Measurements from ENCODE around the gene ATP6V1F.

ATP6V1F gene

DNA sequence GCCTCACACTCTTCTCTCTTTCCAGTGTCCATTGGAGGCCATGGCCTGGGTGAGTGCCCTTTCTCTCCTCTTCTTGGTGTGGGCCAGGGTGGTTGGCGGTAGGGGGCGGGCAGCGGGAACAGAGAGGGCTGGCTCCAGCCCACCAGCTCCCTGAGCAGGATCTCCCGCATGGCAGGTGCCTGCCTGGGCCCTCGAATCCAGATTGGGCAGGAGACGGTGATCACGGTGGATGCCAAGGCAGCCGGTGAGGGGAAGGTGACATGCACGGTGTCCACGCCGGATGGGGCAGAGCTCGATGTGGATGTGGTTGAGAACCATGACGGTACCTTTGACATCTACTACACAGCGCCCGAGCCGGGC is 13.5 kb upstream of the ATP6V1F start:
- no peak for FAIRE-seq

DNA sequence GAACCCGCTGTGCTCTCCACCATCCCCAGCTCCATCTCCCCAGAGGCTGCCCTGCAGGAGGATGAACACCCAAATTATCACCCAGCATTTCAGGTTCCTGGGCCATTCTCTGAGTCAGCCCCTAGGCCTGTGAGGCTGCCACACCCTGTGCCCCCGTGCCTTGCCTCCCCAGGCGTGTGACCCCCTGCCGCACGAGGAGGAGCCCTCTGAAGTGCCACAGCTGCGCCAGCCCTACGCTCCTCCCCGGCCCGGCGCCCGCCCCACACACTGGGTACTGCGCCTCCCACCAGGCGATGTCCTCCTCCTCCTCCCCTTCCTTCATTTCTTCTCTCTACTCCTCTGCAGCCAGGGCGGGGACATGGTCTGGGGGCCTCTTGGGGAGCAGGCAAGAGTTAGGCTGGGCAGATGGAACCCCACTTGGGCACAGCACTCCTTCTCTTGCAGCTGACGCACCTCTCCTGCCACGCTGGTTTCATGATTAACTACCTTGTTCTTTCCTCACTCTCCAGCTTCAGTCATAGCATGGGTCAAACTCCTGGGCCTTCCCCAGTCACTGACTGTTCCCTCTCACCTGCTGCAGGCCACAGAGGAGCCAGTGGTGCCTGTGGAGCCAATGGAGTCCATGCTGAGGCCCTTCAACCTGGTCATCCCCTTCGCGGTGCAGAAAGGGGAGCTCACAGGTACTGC is 12.7 kb upstream of the ATP6V1F start:
- FAIRE-seq = no peak

DNA sequence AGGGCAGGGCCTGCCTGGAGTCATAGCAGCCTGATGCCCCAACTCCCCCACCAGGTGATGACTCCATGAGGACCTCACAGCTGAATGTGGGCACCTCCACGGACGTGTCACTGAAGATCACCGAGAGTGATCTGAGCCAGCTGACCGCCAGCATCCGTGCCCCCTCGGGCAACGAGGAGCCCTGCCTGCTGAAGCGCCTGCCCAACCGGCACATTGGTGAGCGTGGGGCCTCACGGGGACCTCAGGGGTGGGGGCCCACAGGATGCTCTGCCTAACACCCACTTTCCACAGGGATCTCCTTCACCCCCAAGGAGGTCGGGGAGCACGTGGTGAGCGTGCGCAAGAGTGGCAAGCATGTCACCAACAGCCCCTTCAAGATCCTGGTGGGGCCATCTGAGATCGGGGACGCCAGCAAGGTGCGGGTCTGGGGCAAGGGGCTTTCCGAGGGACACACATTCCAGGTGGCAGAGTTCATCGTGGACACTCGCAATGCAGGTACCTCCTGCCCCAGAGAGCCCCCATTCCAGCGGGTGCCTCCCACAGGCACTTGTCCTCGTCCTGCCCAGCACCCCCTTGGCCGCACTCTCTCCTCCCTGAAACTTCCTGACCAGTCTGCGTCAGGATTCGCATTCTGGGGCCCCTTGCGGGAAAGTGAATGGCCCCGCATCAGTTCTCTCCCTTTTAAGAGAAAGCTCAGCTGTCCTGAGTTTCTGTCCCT is 10.0 kb upstream of the ATP6V1F start:
- no peak for FAIRE-seq

DNA sequence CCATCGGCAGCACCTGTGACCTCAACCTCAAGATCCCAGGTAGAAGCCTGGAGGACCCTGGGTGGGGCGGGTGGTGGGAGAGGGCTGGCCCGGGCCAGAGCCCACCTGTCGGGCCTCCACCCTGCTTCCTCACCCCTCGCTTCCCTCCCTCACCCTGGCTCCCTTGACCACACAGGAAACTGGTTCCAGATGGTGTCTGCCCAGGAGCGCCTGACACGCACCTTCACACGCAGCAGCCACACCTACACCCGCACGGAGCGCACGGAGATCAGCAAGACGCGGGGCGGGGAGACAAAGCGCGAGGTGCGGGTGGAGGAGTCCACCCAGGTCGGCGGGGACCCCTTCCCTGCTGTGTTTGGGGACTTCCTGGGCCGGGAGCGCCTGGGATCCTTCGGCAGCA is 8.9 kb upstream of the ATP6V1F start:
- no peak for FAIRE-seq

DNA sequence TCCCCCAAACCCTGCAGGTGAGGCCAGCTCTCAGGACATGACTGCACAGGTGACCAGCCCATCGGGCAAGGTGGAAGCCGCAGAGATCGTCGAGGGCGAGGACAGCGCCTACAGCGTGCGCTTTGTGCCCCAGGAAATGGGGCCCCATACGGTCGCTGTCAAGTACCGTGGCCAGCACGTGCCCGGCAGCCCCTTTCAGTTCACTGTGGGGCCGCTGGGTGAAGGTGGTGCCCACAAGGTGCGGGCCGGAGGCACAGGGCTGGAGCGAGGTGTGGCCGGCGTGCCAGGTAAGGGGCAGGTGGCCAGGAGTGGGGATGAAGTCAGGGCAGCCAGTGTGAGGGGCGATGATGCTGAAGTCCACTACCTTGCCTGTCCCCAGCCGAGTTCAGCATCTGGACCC is 8.3 kb upstream of the ATP6V1F start:
- no peak for FAIRE-seq

DNA sequence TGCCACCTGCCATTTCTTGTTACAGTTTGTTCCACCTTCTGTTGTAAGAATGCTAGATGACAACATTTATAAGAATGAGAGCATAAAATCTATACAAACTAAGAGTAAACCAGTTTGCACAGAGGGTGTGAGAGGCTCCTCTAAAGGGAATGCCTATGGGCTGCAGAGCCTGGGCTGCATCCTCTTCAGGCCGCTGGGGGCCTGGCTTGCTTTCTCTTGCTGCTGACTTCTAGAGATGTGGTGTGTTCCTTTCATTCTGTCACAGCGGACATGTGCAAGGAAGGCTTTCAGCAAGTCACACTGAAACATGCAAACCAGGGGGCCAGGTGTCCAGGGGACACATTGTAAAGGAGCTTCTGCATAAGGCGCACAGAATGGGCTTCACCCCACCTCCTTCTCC is 7.1 kb upstream of the ATP6V1F start:
- no peak for FAIRE-seq

DNA sequence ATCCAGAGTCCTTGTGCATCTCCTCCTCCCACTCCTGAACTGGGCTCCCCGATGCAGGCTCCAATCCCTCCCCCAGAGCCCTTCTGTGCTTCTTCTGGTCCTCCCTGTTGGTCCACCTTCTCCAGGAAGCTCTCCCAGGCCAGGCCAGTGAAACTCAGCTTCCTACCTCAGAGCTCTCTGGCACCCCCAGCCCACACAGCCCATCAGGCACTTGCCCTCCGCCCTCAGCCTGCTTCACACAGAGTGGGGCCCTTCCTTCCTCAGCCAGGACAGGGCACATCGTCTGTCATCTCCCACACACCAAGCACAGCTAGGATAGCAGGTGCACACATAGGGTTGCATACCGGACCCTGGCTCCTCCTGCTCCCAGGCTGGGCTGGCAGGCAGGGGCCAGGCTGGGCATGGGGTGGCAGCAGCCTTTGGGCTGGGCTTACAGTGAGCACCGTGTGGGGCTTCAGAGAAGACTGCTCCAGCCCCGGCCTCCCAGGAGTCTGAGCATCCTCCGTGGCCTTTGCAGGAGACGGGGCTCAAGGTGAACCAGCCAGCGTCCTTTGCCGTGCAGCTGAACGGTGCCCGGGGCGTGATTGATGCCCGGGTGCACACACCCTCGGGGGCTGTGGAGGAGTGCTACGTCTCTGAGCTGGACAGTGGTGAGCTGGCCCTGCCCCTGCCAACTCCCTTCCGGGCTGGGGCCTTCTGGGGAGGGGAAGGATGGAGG is 6.5 kb upstream of the ATP6V1F start:
- no peak for FAIRE-seq

DNA sequence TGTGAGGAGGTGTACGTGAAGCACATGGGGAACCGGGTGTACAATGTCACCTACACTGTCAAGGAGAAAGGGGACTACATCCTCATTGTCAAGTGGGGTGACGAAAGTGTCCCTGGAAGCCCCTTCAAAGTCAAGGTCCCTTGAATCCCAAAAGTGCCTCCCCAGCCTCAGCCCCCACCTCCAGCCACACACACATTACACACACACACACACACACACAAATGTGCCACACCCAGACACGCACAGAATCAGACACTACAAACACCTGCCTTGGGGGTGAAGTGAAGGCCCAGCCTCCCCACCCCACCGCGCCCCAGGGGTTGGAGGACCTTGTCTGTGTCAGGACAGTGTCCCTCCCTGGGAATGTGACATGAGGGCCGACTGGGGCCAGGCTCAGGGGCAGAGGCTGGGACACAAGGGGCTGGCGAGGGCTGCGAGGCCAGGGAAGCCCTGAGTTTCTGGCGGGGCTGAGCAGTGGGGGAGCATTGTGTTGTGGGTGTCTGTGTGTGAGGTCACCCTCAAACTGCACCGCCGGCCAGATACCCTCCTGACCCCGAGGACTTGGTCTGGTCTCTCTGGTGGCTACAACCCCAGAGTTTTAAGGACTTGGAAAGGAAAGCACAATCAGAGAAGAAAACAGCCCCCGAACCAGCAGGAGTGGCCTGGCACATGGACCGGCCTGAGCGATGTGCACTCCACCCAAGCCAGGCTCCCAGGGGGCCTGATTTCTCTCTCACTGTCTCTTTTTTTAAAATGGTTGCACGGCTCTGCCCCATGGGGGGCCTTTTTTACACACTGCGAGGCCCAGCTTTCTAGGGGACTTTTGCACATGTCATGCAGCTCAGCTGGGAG is 4.0 kb upstream of the ATP6V1F start:
- FAIRE-seq = no peak

DNA sequence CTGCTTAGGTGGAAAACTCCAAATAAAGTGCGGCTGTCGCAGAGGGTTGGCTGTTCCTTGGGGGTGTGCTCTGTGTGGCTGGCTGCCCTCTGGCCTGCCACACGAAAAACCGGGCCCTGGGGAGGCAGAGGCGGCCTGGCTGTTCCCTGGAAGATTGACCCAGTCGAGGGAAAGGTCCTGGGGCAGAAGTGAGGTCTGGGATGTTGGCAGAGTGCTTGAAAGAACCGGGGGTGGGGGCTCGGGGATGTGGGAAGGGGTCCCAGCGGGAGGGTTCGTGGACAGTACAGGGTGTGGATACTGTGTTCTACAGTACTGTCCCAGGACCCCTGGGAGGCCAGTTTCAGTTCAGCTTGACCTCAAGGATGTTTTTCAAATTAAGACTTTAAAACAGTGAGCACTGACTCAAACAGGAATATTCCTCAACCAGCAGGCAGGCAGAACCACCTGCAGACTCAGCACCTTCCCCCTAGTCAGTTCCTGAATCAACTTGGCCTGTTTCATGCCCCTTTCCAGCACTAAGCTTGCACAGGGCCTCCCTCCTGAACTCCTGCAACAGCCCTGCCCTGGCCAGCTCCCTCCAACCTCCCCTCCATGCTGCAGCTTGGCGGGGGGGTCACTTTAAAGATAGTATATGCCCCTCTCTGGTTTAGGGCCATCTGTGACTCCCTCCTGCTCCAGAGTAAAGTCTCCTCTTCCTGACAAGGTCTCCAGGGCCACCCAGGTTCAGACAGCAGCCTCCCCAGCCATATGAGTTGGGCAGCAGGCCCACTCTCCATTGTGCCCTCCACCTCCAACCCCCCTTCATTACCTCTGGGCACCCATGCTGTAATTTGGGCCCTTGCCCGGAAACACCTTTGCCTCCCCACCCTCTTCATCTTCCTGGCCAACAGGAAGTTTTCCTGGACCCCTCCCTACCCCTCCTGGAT is 3.2 kb upstream of the ATP6V1F start:
- FAIRE-seq = no peak

DNA sequence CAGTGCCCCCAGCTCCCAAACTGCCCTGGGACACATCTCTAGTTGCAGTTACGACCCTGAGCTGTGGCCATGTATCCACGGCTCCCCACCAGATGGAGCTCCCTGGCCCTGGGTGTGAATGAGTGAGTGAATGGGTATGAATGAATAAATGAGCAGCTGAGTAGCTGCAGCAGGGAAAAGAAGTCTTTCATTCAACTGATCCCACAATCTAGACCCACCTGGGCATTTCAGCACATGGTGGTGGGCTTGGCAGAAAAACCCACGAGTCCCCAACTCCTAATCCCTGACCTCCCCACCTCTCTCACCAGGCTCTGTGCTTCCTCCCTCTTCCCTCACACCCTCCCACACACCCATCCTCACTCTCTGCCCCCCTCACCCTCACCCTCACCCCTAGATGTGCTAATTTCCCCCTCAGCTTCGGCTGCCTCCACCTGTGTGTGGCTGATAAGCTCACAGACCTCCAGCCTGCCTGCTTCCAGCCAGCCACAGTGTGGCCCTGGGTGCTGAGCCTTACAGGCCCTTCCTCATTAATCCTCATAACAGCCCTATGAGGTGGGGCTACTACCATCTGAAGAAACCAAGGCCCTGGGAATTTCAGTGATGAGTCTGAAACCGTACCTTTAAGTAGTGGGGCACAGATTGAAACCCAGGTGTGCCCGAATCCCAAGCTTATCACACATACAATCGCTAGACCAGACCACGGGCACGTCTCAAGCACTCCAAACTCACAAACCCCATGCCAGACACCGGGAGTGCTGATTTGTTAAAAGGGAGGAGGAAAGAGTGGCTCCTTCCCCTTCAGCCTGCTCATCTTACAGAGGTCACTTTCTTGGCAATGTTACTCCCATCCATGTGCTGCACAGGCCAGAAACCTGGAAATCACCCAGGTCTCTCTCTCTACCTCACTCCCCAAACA is 2.2 kb upstream of the ATP6V1F start:
- no peak for FAIRE-seq

DNA sequence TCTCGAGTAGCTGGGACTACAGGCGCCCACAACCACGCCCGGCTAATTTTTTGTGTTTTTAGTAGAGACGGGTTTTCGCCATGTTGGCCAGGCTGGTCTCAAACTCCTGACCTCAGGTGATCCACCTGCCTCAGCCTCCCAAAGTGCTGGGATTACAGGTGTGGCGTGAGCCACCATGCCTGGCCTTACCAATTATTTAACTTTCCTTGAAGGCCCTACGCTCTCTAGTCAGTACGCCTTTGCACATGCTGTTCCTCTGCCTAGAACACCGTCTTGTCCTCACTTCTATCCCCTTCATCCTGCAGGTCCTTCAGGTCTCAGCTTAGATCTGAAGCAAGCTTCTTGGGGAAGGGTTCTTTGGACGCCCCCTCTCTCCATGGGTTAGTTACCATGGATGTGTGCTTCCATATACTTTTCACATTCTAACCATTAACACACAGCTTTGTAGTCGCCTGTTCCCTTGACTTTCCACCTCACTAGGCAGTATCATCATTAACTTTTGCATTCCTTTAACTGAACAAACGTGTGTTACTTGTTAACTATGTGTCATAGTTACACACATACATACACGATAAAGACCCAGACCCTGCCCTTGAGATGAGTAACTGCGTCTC is 592 bp upstream of the ATP6V1F start:
- no peak for FAIRE-seq

DNA sequence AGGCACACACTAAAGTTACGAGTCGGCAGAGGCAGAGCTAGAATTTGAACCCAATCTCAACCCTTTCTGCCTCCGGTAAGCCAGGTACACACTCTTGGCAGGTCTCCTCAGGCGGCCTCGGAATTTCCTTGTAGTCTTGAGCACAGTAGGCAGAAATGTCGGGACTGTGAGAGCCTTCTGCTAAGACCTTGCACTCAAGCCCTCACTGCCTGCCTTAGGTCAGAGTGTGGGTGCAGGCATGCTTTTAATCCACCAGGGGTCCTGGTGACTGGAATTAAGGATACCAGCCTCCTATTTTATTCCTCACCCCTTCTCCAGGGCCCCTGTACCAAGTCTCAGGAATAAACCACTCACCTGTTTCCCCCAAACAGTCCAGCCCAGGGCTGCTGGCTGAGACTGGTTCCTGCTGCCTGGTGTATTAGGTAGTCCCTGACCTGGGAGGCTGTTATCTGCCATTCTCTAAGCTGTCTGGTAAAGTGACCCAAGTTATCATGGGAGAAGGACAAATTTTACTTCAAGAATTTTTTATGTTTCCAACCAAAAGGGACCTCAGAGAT is 855 bp downstream of the ATP6V1F start:
- FAIRE-seq = no peak

DNA sequence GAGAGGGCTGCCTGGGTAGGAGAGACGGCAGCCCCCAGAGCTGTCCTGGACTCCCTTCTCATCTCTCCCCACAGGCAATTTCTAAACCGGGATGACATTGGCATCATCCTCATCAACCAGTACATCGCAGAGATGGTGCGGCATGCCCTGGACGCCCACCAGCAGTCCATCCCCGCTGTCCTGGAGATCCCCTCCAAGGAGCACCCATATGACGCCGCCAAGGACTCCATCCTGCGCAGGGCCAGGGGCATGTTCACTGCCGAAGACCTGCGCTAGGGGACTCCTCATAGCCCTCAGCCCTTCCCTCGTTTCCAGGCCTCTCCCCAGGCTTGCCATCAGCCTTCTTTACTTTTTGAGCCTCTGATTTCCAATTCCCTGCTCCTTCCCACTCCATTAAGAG is 2.6 kb downstream of the ATP6V1F start:
- no peak for FAIRE-seq

DNA sequence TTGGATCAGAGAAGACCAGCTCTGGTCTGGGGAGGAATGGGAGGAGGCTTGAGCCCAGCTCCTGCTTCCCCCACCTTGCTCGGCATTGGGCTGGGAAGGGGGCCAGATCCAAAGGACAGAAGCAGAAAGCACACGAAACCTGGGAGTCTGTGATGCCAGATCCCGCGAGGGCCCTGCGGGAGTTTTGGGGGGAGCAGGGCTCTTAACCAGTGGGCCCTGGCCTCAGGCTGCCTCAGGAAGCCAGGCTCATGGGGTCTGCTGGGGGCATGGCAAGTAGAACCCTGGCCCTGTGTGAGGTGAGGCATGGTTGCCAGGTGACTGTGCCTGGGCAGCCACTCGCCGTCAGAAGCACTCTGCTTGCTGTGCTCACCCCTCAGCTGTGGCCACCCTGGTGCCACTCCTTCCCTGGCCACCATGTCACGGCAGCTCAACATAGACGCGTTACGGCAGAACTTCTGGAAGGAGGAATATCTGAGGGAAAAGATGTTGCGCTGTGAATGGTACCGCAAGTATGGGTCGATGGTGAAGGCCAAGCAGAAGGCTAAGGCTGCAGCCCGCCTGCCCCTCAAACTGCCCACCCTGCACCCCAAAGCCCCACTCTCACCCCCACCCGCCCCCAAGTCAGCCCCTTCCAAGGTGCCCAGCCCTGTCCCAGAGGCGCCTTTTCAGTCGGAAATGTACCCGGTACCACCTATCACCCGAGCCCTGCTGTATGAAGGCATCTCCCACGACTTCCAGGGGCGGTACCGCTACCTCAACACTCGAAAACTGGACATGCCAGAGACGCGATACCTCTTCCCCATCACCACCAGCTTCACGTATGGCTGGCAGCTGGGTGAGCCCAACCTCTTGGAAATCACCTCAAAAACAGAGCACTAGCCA is 3.6 kb downstream of the ATP6V1F start:
- FAIRE-seq = no peak

DNA sequence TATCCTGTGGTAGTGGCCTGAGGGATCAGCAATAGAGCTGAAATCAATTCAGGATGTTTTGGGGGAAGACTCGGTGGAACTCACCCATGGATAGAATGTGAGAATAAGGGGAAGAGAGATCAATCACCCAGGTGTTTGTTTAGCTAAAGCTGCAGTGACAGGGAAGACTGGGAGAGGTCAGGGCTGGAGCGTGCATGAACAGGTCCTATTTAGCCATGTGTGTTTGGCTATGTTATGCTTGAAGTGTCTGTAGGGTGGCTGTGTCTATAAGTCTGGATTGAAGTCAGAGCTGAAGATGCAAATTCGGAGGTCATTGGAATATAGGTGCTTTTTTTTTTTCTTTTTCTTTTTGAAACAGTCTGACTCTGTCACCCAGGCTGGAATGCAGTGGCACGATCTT is 4.6 kb downstream of the ATP6V1F start:
- no peak for FAIRE-seq

DNA sequence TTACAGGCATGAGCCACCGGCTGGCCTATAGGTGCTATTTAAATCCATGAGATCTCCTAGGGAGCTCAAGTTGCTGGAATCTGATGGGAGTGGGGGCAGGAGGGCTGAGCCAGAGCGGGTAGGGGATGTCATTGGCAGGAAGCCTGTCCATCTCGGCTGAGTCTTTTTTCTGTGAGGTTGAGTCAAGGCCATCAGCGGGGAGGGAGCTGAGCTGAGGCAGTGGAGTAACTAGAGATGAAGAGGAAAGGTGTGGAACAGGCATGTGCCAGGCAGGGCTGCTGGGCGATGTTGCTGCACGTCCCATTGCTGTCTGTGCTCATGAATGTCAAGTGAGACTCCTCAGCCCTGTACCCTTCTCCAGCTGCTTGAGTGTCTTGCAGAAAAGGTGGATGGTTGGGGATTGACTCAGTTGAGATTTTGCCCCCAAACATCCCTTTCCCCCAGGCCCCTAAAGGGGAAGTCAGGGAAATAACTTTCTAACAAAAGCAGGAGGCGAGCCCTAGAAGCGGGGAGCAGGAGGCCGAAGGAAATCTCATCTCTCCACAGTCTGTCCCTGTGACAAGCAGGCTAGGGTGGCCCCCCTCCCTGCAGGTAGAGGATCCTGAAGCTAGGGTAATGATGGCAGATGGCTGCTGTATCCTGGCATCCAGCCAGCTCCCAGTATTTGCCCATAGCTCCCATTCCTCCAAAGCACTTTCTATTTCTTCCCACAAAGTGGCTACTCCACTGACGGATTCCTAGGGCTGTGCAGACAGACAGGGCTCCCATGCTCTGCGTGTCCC is 5.4 kb downstream of the ATP6V1F start:
- FAIRE-seq = no peak

DNA sequence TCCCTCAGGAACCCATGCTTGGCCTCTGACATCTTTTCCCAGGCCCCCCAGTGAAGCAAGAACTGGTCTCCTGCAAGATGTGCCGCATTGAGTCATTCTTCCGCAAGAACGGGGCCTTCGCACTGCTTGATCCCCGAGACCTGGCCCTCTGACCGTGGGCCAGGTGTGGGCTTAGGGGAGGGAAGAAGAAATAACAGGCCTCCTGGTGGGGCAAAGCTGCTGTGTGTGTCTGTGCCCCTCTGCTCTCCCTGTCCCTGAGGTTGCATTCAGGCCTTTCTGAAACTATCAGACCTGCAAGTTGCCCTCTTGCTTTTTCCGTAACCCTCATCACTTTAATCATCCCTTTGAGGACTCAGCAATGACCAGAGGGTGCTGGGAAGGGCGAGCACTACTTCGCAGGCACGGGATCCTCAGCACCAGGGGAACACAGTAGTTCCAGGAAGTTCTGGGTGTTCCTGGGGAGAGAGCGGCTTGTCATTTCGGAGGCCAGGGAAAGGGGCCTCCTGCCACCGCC is 6.0 kb downstream of the ATP6V1F start:
- no peak for FAIRE-seq

All from islet of Langerhans (tissue), 1 donor.